Hepatocyte (in vitro differentiated cells): ENCODE data around the gene IL17F.

Experiments used
- EZH2 ChIP-seq: fragments of 200-600 bp; sonication (generic); IDR thresholded peaks from 2 replicates; pipeline ENCODE4 v1.6.1; 2016; ENCODE audit warnings: antibody characterized with exemption, mild to moderate bottlenecking, borderline replicate concordance
- EZH2phosphoT487 ChIP-seq: fragments of 200-600 bp; sonication (generic); IDR thresholded peaks from one replicate; pipeline ENCODE4 v1.6.1; 2018; ENCODE audit warnings: antibody characterized with exemption, mild to moderate bottlenecking, low read depth, moderate library complexity; ENCODE audit not compliant: unreplicated experiment, severe bottlenecking
- TF ChIP-seq, protein P1 (sequence below): fragments of 200-600 bp; sonication (generic); IDR thresholded peaks from 2 replicates; pipeline ENCODE4 v1.5.1; 2016; ENCODE audit warnings: antibody characterized with exemption, mild to moderate bottlenecking; ENCODE audit not compliant: poor library complexity

DNA sequence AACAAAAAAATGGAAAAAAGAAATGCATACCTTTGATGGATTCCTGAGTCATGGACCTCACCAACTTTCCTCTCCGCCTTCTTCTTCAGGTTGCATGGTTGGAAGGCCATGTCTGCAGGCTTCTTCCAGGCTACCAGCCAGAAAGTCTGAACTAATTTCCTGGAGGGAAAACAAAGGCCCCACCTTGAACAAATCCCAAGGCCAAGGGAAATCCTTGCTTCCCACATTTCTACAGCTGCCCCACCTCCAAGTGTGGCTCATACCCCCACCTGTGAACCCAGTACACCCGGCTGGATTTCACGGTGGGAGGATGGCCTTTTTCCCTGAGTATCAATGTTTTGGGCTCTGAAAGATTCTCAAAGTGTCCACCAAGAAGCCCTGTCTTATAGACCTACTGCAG is 35.7 kb downstream of the IL17F start:
- TF ChIP-seq, protein P1, sequence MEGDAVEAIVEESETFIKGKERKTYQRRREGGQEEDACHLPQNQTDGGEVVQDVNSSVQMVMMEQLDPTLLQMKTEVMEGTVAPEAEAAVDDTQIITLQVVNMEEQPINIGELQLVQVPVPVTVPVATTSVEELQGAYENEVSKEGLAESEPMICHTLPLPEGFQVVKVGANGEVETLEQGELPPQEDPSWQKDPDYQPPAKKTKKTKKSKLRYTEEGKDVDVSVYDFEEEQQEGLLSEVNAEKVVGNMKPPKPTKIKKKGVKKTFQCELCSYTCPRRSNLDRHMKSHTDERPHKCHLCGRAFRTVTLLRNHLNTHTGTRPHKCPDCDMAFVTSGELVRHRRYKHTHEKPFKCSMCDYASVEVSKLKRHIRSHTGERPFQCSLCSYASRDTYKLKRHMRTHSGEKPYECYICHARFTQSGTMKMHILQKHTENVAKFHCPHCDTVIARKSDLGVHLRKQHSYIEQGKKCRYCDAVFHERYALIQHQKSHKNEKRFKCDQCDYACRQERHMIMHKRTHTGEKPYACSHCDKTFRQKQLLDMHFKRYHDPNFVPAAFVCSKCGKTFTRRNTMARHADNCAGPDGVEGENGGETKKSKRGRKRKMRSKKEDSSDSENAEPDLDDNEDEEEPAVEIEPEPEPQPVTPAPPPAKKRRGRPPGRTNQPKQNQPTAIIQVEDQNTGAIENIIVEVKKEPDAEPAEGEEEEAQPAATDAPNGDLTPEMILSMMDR, result no peak
- TF ChIP-seq EZH2phosphoT487 (no peak), EZH2 (no peak)
